GM19043 (cell line): ENCODE data around the gene RCBTB1.
"Not testable (repeated sequence)": the region's sequence is repeated elsewhere in the genome, so short reads cannot be mapped to it uniquely, and the experiment has no call there.

Source experiments
- ATAC-seq: cut with Tn5 transposase; IDR thresholded peaks from one replicate; pipeline ENCODE4 v1.9.1; 2021; ENCODE audit warnings: low read depth; ENCODE audit not compliant: unreplicated experiment

Gene RCBTB1

GRCh38 chr13:49606747-49607648 lies 21.6 kb upstream of the RCBTB1 start:
- peak; percentile 89 for ATAC-seq

- ATAC-seq: no peak
Observed at GRCh38 chr13:49604570-49604969, 19.2 kb upstream of the RCBTB1 start.

DNA sequence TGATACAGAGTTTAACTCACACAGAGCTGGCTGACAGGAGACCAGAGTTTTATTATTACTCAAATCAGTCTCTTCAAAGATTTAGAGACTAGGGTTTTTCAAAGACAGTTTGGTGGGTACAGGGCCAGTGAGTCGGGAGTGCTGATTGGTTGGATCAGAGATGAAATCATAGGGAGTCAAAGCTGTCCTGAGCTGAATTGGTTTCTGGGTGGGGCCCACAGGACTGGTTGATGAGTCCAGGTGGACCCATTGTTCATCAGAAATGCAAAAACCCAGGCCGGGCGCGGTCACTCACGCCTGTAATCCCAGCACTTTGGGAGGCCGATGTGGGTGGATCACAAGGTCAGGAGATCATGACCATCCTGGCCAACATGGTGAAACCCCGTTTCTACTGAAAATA lies 17.3 kb upstream of the RCBTB1 start:
- ATAC-seq: not testable (repeated sequence)

DNA sequence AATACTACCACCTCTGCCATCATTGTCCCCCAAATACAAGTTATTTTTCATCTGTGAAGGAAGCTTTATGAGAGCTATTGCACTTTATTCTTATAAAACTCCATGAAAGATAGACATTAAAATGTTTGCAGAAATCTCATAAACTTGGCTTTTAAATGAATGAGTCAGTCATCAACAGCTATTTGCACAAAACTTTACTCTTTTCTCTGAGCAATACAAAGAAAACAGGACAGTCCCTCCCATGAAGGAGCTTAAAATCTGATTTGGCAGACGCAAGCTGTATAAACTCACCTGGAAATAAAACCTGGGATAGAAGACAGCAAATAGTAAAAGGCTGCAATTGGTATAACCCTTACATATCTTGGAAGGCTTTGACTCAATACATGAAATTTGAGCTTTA lies 16.6 kb upstream of the RCBTB1 start:
- no peak for ATAC-seq

- ATAC-seq: no peak
Observed at GRCh38 chr13:49597043-49597641, 11.8 kb upstream of the RCBTB1 start.

DNA sequence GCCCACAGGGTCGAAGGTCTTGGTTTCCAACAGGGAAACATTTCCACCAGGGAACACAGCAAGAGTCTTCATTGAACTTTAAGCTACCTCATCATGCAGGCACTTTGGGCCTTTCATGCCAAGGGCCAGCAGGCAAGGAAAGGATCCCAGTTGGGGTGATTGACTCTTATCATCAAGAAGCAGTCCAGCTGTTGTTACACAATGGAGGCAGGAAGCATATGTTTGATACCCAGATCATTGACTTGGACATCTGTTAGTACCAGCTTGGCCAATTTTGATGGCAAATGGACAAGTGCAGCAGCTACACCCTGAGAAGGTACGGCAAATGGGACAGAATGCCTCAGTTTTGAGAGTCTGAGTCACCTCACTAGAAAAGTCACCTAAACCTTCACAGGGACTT lies 10.9 kb upstream of the RCBTB1 start:
- no peak for ATAC-seq

GRCh38 chr13:49594576-49594975 lies 9.2 kb upstream of the RCBTB1 start:
- no peak for ATAC-seq

- not testable (repeated sequence) for ATAC-seq
Observed at GRCh38 chr13:49593876-49594275, 8.5 kb upstream of the RCBTB1 start.

DNA sequence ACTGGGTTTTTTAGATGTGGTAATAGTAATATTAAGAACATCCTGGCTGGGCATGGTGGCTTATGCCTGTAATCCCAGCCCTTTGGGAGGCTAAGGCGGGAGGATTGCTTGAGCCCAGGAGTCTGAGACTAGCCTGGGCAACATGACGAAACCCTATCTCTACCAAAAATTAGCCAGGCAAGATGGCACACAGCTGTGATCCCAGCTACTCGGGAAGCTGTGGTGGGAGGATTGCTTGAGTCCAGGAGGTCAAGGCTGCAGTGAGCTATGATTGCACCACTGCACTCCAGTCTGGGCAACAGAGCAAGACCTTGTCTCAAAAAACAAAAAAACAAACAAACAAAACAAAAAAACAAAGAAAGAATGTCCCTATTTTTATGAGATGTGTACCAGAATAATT lies 5.4 kb upstream of the RCBTB1 start:
- ATAC-seq: not testable (repeated sequence)

DNA sequence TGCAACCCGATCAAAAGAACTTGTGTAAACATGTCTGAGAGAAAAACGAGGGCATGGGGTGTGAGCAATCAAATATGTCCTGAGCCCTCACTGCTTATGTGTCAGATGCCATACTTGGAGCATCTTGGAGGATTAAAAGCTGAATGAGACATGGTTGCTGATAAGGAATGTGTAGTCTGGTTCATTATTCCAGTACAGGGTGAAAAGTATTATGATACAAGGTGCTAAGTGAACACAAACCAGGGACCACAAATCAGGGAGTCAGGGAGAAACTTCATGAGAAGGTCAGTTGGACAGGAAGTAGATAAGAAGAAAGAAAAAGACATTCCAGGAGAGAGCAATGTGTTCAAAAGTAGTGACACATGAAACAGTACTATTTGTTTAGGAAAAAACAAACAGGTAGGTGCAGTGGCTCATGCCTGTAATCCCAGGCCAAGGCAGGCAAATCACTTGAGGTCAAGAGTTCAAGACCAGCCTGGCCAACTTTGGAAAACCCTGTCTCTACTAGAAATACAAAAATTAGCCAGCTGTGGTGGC lies 2.0 kb upstream of the RCBTB1 start:
- no peak for ATAC-seq

DNA sequence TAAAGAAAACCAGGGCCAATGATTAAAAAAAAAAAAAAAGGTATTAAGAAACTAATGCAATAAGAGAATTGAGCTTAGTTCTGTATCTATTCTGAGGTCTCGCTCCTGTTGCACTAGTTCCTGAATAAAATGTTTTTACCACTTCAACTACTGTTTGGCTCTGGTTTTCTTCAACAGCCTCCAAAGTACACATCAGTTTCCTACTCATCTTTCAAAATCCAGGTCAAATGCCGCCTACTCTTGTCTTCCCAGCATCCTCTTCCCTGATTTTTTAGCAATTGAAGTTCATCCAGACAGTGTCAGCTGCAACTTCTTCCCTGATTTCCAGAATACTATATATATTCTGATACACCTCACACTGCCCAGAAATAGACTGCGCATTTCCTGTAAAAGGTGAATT lies 1.4 kb upstream of the RCBTB1 start:
- ATAC-seq: no peak

DNA sequence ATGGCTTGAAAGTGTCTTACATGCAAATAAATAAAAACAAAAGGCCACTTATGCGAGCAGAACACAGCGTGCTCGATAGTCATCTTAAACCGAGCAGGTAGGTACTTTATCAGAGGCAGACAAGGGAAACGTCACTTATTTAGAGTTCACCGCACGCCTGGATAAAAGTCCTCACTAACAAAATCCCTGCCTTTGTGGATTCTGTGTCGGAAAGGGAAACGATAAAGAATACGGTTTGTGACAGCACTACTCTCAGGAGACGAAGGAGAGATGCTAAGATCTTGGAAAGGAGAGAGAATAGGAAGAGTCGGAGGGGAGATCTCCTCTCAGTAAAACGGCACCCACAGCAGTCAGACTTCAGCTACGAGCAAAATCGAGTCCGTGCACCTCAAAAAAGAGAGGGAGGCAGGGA lies 581 bp downstream of the RCBTB1 start:
- ATAC-seq: no peak

DNA sequence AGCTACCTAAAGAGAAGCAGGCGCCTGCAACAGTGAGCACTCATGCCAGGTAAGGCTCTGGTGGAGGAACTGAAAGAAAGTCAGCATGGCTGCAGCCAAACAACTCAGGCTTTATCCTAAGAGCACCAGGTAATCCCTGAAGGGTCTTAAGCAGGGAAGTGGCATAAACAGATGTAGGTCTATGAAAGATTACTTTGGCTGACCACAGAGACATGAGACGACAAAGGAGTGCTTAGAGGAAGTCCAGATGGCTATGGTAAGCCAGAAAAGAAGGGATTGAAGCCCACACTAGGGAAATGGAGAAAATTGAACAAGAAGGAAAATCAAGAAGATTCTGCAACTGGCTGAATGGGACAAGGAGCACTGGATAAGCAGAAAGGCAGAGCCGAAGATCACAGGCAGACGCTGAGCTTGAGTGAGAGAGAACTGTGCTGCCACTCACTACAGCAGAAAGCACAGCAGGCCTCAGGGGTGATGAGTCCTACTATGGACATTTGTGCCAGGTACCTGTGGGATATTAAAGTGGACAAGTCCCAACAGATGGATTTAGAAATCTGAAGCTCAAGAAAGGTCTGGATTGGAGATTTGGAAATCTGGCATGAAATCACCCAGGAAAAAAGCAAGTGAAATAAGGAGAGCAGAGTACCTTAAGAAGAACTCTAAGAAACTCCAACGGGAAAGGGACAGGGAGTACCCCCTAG lies 4.2 kb downstream of the RCBTB1 start:
- no peak for ATAC-seq

GRCh38 chr13:49579501-49579900 lies 5.9 kb downstream of the RCBTB1 start:
- ATAC-seq: no peak

GRCh38 chr13:49571299-49572240 lies 13.8 kb downstream of the RCBTB1 start:
- no peak for ATAC-seq

GRCh38 chr13:49569993-49570689 lies 15.2 kb downstream of the RCBTB1 start:
- no peak for ATAC-seq

- ATAC-seq: no peak
Observed at GRCh38 chr13:49567491-49567890, 17.9 kb downstream of the RCBTB1 start.

DNA sequence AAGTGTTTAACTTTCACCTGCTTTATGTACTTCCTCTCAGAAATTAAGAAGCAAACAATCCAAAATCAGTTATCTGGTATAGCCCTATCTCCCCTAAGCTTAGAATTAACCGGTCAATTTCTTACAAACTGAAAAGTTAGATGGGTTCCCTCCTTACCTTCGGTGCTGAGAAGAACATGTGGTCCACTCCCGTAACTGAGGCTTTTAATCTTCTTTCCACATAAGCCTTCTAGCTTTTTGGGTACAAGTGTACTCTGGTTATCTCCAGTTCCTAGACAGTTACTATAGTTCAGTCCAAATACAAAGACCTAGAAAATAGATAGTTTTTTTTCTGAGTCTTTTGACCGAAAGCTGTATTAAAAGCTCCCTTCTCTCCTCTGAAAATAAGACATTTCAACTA lies 18.9 kb downstream of the RCBTB1 start:
- no peak for ATAC-seq

DNA sequence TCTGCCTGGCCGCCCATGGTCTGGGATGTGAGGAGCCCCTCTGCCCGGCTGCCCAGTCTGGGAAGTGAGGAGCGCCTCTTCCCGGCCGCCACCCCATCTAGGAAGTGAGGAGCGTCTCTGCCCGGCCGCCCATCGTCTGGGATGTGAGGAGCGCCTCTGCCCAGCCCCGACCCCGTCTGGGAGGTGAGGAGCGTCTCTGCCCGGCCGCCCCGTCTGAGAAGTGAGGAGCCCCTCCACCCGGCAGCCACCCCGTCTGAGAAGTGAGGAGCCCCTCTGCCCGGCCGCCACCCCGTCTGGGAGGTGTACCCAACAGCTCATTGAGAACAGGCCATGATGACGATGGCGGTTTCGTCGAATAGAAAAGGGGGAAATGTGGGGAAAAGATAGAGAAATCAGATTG lies 19.9 kb downstream of the RCBTB1 start:
- not testable (repeated sequence) for ATAC-seq

GRCh38 chr13:49563516-49563915 lies 21.8 kb downstream of the RCBTB1 start:
- no peak for ATAC-seq
